ENCODE results near the gene CD22.

DNA sequence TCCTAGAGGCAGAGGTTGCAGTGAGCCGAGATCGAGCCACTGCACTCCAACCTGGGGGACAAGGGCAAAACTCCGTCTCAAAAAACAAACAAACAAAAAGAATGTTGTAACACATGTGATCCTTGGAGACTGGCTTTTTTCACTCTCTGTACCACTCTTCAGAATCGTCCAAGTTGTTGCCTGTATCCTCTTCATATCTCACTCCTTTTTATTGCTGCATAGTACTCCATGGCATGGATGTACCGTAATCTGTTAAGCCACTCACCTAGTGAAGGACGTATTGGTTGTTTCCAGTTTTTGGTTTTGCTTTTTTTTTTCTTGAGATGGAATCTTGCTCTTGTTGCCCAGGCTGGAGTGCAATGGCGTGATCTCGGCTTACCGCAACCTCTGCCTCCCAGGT, 7.0 kb upstream of the CD22 start:
- no peak for TF ChIP-seq EZH2 (IDR thresholded peaks at IDR 0.05; ENCODE audit: low read length)
- TF ChIP-seq, protein P1, sequence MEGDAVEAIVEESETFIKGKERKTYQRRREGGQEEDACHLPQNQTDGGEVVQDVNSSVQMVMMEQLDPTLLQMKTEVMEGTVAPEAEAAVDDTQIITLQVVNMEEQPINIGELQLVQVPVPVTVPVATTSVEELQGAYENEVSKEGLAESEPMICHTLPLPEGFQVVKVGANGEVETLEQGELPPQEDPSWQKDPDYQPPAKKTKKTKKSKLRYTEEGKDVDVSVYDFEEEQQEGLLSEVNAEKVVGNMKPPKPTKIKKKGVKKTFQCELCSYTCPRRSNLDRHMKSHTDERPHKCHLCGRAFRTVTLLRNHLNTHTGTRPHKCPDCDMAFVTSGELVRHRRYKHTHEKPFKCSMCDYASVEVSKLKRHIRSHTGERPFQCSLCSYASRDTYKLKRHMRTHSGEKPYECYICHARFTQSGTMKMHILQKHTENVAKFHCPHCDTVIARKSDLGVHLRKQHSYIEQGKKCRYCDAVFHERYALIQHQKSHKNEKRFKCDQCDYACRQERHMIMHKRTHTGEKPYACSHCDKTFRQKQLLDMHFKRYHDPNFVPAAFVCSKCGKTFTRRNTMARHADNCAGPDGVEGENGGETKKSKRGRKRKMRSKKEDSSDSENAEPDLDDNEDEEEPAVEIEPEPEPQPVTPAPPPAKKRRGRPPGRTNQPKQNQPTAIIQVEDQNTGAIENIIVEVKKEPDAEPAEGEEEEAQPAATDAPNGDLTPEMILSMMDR (optimal IDR thresholded peaks at IDR 0.05 in 1 of 3, IDR thresholded peaks at IDR 0.05 in 1 of 3, conservative IDR thresholded peaks at IDR 0.05 in 1 of 3; ENCODE audit: extremely low read depth in 1 of 3, insufficient read depth in 2 of 3, low read length in 3 of 3) = no peak

Data from keratinocyte (primary cell).